Measurements from ENCODE around the gene KAZN. TPM values are rescaled to one million over a fixed set of nuclear protein-coding genes. Genes with fewer than 3 reads are reported as not detected.

KAZN gene
- total and polyA plus RNA-seq, 2 donors from 2014 or later: 17.4 to 60.8 TPM

DNA sequence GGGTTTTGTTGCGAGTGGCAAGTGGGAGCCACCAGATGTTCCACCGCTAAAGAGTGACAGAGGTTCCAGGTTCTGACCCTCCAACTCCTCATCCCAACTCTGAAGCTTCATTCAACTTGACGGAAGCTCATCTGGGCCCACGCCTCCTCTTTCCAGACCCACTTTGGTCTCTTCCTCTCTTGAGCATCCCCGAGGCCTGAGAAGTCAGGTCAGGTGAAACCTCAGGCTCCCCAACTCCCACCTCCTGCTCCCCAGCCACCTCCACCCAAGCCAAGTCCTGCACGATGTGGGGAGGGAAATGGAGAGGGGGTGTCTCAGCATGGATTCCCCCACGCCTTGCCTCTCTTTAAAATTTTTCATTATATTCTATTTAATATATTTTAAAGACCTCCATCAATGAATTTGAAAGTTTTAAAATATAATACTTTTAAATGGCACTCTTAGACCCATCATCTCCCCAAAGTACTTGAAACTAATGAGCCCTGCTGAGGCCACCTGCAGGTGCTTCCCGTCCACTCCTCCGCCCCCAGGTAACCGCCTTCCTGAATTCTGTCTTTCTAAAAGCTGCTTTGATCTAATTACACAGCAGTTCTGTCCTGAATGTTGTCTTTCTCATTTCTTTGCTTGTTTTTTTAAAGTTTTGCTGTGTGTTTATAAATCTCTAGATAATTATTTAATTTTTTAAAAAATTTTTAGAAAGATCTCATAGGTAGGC, 238.1 kb downstream of the KAZN start:
- TF ChIP-seq, protein P1, sequence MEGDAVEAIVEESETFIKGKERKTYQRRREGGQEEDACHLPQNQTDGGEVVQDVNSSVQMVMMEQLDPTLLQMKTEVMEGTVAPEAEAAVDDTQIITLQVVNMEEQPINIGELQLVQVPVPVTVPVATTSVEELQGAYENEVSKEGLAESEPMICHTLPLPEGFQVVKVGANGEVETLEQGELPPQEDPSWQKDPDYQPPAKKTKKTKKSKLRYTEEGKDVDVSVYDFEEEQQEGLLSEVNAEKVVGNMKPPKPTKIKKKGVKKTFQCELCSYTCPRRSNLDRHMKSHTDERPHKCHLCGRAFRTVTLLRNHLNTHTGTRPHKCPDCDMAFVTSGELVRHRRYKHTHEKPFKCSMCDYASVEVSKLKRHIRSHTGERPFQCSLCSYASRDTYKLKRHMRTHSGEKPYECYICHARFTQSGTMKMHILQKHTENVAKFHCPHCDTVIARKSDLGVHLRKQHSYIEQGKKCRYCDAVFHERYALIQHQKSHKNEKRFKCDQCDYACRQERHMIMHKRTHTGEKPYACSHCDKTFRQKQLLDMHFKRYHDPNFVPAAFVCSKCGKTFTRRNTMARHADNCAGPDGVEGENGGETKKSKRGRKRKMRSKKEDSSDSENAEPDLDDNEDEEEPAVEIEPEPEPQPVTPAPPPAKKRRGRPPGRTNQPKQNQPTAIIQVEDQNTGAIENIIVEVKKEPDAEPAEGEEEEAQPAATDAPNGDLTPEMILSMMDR (IDR thresholded peaks at IDR 0.05; ENCODE audit: borderline replicate concordance, extremely low read depth, insufficient read depth): no peak

GRCh38 chr1:14840374-14840773, 241.9 kb downstream of the KAZN start:
- Histone ChIP-seq H3K27me3 (ENCODE audit: control insufficient read depth, insufficient read depth, low read length) (no peaks in the 10 kb centered on the region), H3K4me1 (ENCODE audit: control insufficient read depth in 2 of 3, insufficient read depth in 2 of 3, low read depth in 1 of 3, low read length in 3 of 3) (no peaks in the 10 kb centered on the region), H3K27ac (ENCODE audit: low read depth in 2 of 2, low read length in 2 of 2) (no peak overlapping the region), H3K4me3 (ENCODE audit: low read length in 3 of 3) (no peak overlapping the region), H3K36me3 (ENCODE audit: control insufficient read depth in 2 of 3, insufficient read depth in 3 of 3, low read length in 3 of 3) (no peaks in the 10 kb centered on the region), H3K9me3 (ENCODE audit: control insufficient read depth in 2 of 3, insufficient read depth in 1 of 3, low read length in 3 of 3) (peaks cover 0 to 10% (median 8%) of the 10 kb centered on the region in 3 donors), H3K9ac (ENCODE audit: low read length in 3 of 3) (no peak overlapping the region)
- DNase-seq: no peak
- FAIRE-seq: no peak
- intact Hi-C loops (cut with DNase I): no loop called here
- TF ChIP-seq, protein P1 (IDR thresholded peaks at IDR 0.05; ENCODE audit: borderline replicate concordance, extremely low read depth, insufficient read depth): no peak

More for the DNA sequence above, 238.1 kb downstream of the KAZN start:
- DNase-seq (no peak), FAIRE-seq (no peak)
- no peaks in the 10 kb centered on the region for H3K27me3 ChIP-seq (ENCODE audit: control insufficient read depth, insufficient read depth, low read length)
- intact Hi-C loops (cut with DNase I): no loop called here
- H3K4me1 ChIP-seq (ENCODE audit: control insufficient read depth in 2 of 3, insufficient read depth in 2 of 3, low read depth in 1 of 3, low read length in 3 of 3): no peaks in the 10 kb centered on the region
- no peaks in the 10 kb centered on the region for H3K36me3 ChIP-seq (ENCODE audit: control insufficient read depth in 2 of 3, insufficient read depth in 3 of 3, low read length in 3 of 3)
- H3K27ac ChIP-seq (ENCODE audit: low read depth in 2 of 2, low read length in 2 of 2): no peak overlapping the region
- peaks cover 0 to 2% (median under 1%) of the 10 kb centered on the region in 3 donors for H3K9me3 ChIP-seq (ENCODE audit: control insufficient read depth in 2 of 3, insufficient read depth in 1 of 3, low read length in 3 of 3)
- no peak overlapping the region for H3K4me3 ChIP-seq (ENCODE audit: low read length in 3 of 3)
- no peak overlapping the region for H3K9ac ChIP-seq (ENCODE audit: low read length in 3 of 3)

DNA sequence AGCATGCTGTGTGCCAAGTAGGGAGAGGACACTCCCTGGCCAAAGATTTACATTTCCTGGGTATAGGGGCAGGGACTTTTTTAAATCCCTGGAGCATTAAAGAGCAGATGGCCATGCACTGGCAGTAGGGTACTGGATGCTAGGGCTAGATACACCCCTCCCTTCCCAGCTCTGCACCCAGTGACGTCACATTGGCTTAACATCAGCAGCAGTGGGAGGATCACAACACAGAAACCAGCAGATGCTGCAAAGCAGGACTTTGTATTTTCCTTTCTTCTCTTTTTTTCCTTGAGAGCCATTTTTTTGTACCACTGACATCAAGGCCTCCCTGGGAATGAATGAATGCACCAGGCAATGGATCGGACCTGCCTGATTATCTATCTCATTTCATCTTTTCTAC, 243.0 kb downstream of the KAZN start:
- H3K9me3 ChIP-seq (ENCODE audit: control insufficient read depth in 2 of 3, insufficient read depth in 1 of 3, low read length in 3 of 3): peaks cover 0 to 10% (median 8%) of the 10 kb centered on the region in 3 donors
- no peak overlapping the region for H3K9ac ChIP-seq (ENCODE audit: low read length in 3 of 3)
- H3K27ac ChIP-seq (ENCODE audit: low read depth in 2 of 2, low read length in 2 of 2): no peak overlapping the region
- no peaks in the 10 kb centered on the region for H3K36me3 ChIP-seq (ENCODE audit: control insufficient read depth in 2 of 3, insufficient read depth in 3 of 3, low read length in 3 of 3)
- H3K4me3 ChIP-seq (ENCODE audit: low read length in 3 of 3): no peak overlapping the region
- FAIRE-seq: no peak
- TF ChIP-seq, protein P1 (IDR thresholded peaks at IDR 0.05; ENCODE audit: borderline replicate concordance, extremely low read depth, insufficient read depth): no peak
- DNase-seq: no peak
- H3K4me1 ChIP-seq (ENCODE audit: control insufficient read depth in 2 of 3, insufficient read depth in 2 of 3, low read depth in 1 of 3, low read length in 3 of 3): no peaks in the 10 kb centered on the region
- intact Hi-C loops (cut with DNase I): no loop called here
- H3K27me3 ChIP-seq (ENCODE audit: control insufficient read depth, insufficient read depth, low read length): no peaks in the 10 kb centered on the region

All from kidney (tissue), 14 donors.